D721Med (cell line): ENCODE results near the gene PEX11G.

Experiments used
- DNase-seq: peaks from one replicate; pipeline ENCODE4 v3.0.0; 2011; ENCODE audit warnings: low spot score; ENCODE audit not compliant: insufficient read length
- FAIRE-seq: peaks from 2 replicates; lab custom pipeline; 2011; peaks lifted over from hg19 to GRCh38; lab: Jason Lieb, UNC
- CTCF ChIP-seq: IDR thresholded peaks from 2 replicates; pipeline ENCODE4 v1.5.1; 2012; ENCODE audit warnings: mild to moderate bottlenecking, control low read depth; ENCODE audit not compliant: insufficient read depth; ENCODE audit errors: missing control alignments

The PEX11G gene

GRCh38 chr19:7529610-7530490 is 41.0 kb upstream of the PEX11G start:
- DNase-seq (no peak), FAIRE-seq (no peak)
- TF ChIP-seq CTCF, result no peak

GRCh38 chr19:7529246-7529600 is 40.4 kb upstream of the PEX11G start:
- no peak for DNase-seq
- no peak for TF ChIP-seq CTCF
- no peak for FAIRE-seq

- DNase-seq, result no peak
- FAIRE-seq, result no peak
- TF ChIP-seq CTCF, result no peak
Observed at GRCh38 chr19:7528522-7529245, 39.8 kb upstream of the PEX11G start.

GRCh38 chr19:7528192-7528519 is 39.3 kb upstream of the PEX11G start:
- TF ChIP-seq CTCF, result no peak
- DNase-seq (no peak), FAIRE-seq (no peak)

GRCh38 chr19:7527516-7528191 is 38.8 kb upstream of the PEX11G start:
- FAIRE-seq (no peak), DNase-seq (no peak)
- no peak for TF ChIP-seq CTCF

GRCh38 chr19:7526059-7526929 is 37.5 kb upstream of the PEX11G start:
- FAIRE-seq (no peak), DNase-seq (no peak)
- no peak for TF ChIP-seq CTCF
